HG03457 (cell line): ENCODE results near the gene IL18R1.

Source experiments
- ATAC-seq: cut with Tn5 transposase; IDR thresholded peaks from one replicate; pipeline ENCODE4 v1.9.1; 2021; ENCODE audit warnings: moderate number of reproducible peaks; ENCODE audit not compliant: unreplicated experiment

IL18R1 gene

DNA sequence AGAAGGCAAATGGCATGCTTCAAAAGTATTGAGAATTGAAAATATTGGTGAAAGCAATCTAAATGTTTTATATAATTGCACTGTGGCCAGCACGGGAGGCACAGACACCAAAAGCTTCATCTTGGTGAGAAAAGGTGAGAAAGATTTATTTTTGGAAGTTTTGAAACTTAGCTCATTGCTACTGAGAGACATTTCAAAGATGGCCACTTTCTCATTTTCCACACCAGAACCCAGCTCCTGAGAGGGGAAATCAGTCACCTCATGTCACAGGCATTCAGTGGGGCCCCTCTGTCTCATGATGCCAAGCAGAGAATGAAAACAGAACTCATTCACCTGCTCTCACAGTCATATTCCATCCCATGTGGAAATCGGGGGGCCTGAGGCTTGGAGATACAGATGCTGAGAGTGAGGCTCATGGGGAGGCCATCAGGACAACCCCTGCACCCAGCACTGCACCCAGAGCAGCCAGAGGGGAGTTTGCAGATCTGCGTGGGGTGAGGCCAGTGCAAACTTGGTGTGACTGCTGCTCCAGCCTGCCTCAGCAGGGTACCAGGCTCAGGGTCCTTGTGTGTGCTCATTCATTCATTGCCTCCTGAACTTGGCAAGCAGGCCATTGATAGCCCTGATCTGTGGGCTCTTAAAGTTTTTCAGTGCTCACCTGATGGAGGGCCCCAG, 31.4 kb downstream of the IL18R1 start:
- ATAC-seq, result no peak

GRCh38 chr2:102387763-102388546, 32.4 kb downstream of the IL18R1 start:
- ATAC-seq, result no peak

DNA sequence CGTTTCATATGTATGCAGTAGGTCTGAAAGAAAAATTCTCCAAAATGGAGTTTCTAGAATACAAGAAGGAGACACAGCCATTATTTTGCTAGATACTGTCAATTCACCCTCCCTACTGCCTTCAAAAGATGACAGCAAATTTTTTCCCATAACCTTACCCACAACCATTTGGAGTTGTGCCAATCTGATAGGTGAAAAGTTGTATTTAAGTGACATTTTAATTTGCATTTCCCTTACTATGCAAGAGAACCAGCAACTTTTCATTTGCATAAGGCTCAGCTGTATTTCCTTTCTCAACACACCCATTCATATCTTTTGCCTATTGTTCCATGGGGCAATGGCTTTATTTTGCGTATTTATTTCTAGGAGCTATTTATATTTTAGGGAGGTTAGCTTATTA, 36.0 kb downstream of the IL18R1 start:
- ATAC-seq, result no peak

DNA sequence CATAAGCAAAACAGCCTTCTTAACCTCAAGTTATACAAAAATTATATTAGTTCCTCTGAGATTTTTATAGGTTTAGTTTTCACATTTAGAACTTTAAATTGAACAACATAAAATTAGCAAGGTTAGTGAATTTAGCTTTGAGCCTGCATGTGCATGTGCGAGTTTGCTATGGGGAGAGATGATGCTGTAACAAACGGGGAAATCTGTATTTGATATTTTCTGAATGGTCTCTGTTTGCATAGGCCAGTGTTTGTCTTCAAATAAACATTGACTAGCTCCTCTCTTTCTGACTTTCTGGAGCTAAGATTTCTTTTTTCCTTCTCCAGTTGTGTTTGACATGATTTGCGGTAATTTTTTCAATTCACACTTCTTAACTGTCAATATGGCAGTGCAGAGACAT, 36.5 kb downstream of the IL18R1 start:
- no peak for ATAC-seq

DNA sequence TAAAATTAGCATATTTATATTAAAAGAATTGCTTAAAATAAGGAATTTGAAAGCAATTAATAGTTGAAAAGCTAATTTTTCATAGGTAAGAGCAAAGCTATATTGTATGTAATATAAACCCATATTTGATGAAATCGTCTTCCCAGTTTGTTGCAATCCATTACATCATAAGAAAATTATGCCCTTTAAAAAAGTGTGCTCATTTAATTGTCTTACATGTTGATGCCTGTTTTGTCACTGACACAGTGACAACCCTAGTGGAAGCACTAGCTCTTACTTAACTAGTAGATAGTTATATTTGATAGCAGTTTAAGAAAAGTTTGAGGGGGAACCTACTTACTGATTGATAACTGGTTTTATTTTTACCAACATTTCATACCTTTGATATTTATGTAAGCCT, 37.3 kb downstream of the IL18R1 start:
- ATAC-seq, result no peak

- no peak for ATAC-seq
Measured at GRCh38 chr2:102396012-102396411, 40.4 kb downstream of the IL18R1 start.

DNA sequence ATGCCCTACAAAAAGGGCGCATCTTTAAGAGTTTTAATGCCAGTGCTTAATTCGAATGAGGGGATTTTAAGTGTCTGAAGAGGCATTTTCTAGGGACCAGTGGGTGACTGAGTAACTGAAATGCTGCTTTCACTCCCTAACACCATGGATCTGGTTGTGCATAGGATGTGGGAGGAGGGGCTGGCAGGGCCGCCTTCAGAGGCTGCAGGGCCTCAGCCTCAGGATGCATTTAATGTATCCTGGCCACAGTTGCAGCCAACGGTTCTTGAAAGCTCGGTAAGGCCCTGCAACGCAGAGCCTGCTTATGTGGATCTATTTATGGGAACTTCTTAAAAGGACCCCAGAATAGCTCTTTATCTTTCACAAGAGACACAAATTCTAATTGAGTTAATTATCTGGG, 41.6 kb downstream of the IL18R1 start:
- ATAC-seq, result no peak

DNA sequence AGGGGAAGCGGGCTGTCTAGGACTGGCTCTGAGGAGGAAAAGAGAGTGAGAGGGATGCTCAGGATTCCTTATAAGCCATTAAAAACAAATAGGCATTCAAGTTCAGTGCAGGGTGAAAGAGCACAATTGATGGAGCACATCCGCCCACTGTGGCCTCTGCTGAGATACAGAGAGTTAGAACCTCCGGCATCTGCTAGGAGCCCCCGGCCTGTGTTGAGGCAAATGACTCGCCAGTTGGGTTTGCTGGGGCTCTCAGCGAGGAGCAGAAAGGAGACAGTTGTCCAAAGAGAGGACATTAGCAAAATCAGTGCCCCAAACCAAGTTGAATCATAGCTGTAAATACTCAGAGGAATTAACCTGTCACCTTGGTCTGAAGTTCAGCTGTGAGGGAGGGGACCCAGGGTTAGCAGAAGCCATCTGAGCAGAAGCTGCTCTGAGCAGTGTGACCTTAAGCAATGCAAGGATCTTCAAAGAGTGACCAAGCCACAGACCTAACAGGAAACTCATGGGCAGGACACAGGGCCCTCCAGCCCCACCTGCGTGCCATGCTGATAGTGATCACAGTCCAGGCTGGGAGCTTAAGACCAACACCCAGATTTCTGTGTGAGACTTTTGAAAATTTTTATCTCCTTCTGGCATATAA, 44.0 kb downstream of the IL18R1 start:
- ATAC-seq, result no peak

GRCh38 chr2:102401456-102401855, 45.9 kb downstream of the IL18R1 start:
- no peak for ATAC-seq

DNA sequence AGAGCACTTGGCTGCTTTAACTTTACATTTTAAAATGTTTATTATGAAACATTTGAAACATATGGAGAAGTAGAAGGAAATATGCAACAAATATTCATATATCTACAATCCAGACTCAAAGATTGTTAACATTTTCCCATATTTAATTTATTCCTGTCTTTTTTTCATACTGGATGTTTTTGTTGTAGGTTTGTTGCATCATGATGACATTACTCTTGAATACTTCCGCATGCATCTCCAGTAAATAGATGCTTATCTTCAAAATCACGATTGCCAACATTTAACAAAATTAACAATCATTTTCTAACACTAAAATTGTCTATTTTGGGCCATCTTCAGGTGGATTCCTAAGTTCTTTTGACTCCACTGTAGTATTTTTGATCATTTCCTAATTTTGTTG, 46.3 kb downstream of the IL18R1 start:
- ATAC-seq, result no peak

DNA sequence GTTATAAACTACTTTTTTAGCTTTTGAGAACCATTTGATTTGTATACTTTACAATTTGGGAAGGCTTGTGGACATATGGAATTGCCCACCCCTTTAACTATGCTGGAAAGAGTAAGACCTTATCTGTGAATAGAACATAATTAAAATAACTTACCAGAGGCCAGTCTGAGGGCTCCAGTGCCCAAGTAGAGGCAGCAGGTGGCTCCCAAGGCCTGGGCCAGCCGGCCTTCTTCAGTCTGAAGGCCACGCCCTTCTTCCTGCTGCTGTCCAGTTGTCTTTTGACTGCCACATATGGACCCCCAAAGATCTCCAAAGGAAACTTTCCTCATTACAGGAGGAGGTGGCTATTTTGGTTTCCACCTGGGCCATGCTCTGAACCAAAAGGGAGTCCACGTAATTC, 55.4 kb downstream of the IL18R1 start:
- ATAC-seq, result no peak

GRCh38 chr2:102412199-102412598, 56.6 kb downstream of the IL18R1 start:
- no peak for ATAC-seq

- peak; percentile 61 for ATAC-seq
Measured at GRCh38 chr2:102417946-102418345, 62.4 kb downstream of the IL18R1 start.

GRCh38 chr2:102418421-102418961, 62.9 kb downstream of the IL18R1 start:
- peak; percentile 82 for ATAC-seq

DNA sequence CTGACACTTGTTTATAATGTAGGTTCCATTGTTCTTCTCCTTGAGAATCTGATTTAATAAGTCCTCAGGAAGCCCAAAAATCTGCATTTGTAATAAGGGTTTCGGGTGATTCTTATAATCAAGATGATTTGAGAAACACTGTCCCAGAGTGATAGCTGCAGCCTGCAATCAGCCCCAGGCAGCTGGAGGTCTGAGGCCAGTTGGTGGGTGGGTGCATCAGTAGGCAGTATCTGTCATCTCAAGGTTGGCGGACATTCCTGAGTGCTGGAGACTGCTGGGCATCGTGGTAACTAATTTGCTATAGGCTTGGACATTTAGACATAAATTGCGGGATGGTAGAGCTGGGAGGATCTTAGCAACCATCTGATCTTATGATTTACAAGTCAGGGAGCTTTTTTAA, 64.7 kb downstream of the IL18R1 start:
- ATAC-seq, result no peak

DNA sequence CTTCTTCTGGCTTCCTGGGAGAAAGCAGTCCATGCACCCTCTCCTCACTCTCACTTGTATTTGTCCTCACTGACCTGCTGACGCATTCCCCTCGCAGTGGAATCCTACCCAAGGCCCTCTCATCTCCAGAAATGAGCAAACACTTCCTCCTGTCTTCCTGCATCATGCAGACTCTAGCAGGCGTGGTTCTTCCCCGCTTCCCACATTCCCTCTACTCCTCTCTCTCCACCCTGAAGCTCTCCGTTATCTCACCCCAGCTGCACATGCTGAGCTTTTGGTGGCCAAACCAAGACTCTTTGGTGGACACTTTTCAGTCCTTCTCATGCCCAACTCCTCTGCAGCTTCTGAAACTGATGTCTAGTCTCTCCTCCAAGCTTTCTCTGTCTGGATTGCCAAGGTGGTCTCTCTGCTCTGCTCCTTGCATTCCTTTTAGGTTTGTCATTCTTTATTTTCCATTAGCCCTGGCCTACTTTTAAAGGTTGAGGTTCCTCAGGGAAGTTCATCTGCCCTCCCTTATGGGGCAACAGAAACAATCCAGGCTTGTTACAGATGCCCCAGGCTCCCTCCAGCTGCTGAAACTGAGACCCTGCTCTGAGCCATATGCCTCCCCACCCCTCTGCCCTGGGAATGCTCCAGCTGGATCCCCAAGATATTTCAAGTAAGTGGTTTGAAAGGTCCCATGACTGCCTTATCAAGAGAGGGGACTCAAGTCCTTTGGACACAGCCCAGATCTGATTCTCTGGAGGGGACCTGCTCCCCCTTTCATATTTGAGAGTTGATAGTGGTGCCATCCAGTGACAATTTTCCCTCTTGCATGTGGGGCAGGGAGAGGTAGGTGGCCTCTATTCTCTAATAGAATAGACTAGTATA, 66.5 kb downstream of the IL18R1 start:
- no peak for ATAC-seq

- no peak for ATAC-seq
Measured at GRCh38 chr2:102422910-102423309, 67.3 kb downstream of the IL18R1 start, which contains the start of gene IL18RAP. Gene IL18RAP, plus strand, starts transcription at chr2:102423160. Its CDS starts 118 bp downstream, at chr2:102423278.

DNA sequence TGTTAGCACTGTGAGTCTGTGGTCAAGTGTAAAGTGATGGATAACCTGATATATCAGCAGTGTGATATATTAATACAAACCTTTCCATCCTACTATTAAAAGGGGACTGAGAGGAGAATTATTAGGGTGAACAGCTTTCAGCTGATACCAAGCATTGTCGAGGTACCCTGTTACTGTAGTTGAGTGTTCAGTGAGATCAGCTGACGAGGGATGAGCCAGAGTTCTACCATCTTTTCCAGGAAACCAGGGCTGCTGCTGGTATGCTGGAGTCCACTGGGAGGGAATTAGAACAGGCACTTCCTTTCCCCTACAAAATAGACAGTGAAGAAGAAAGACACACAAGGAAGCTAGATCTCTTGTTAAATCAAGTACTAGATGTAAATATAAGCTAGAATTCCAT, 67.8 kb downstream of the IL18R1 start:
- no peak for ATAC-seq

GRCh38 chr2:102424754-102425153, 69.2 kb downstream of the IL18R1 start:
- ATAC-seq, result peak; percentile 87

DNA sequence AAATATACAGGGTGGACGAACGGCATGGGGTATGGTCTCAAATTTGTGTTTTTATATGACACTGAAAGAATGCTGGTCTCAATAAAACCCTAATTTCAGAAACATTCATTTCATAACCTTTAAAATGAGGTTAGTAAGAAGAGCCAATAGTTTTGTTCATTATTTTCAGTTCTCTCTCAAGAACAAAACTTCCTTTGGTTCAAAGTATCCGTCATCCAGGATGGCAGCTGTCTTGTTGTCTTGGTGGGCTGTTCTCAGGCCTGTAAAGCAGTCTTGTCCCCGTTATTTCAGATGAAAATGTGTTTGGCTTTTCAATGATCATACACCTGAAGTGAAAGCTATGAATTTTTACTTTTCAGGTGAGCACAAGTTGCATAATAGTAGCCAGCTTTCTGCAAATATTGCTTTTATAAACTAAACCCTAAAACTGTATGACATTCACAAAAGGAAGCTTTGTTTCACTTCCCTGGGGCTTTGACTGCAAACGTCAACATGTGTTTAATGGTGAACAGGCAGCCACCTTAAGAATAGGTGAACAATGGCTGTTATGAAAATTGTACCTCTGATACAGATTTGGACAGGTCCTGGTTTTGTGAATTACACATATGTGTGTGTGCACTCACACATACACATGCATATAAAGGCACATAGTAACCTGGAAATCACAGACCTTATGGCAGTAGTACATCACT, 70.0 kb downstream of the IL18R1 start:
- ATAC-seq, result no peak
